Measurements from ENCODE around the gene MAFF.

GRCh38 chr22:38251341-38251692 is 49.5 kb downstream of the MAFF start:
- no peak for TF ChIP-seq EP300 (IDR thresholded peaks at IDR 0.05)
- TF ChIP-seq, protein P1, sequence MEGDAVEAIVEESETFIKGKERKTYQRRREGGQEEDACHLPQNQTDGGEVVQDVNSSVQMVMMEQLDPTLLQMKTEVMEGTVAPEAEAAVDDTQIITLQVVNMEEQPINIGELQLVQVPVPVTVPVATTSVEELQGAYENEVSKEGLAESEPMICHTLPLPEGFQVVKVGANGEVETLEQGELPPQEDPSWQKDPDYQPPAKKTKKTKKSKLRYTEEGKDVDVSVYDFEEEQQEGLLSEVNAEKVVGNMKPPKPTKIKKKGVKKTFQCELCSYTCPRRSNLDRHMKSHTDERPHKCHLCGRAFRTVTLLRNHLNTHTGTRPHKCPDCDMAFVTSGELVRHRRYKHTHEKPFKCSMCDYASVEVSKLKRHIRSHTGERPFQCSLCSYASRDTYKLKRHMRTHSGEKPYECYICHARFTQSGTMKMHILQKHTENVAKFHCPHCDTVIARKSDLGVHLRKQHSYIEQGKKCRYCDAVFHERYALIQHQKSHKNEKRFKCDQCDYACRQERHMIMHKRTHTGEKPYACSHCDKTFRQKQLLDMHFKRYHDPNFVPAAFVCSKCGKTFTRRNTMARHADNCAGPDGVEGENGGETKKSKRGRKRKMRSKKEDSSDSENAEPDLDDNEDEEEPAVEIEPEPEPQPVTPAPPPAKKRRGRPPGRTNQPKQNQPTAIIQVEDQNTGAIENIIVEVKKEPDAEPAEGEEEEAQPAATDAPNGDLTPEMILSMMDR (IDR thresholded peaks at IDR 0.05) = no peak

Data from stomach (tissue), 4 donors.